Measurements from ENCODE around the gene DYNLRB2. TPM values are rescaled to one million over a fixed set of nuclear protein-coding genes. Genes with fewer than 3 reads are reported as not detected.

Gene DYNLRB2
- total RNA-seq, 1 donor from 2014 or later = 0.64 TPM

DNA sequence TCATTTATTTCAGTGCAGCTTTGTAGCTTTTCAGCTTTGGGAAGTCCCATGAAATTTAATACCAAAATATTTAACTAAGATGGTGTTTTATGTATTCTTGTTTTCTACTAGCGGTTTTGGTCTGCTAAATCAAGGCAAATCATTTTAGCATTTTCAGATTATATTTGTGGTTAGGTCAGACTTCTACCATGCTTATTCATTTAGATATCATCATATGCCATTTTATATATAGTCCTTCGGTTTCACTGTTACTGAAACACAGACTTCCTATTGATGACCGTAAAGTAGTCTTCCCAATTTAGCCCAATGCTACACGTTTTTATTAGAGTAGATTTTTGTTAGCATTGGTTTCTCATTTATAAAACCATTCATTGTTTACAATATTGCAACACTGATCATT, 5.5 kb downstream of the DYNLRB2 start:
- intact Hi-C loops (cut with micrococcal nuclease) = no loop called here

GRCh38 chr16:80547145-80547544, 6.4 kb downstream of the DYNLRB2 start:
- intact Hi-C loops (cut with micrococcal nuclease) = no loop called here

GRCh38 chr16:80552277-80552676, 11.5 kb downstream of the DYNLRB2 start:
- intact Hi-C loops (cut with micrococcal nuclease) = no loop called here

GRCh38 chr16:80554033-80554432, 13.2 kb downstream of the DYNLRB2 start:
- intact Hi-C loops (cut with micrococcal nuclease) = no loop called here

- intact Hi-C loops (cut with micrococcal nuclease) = no loop called here
Observed at GRCh38 chr16:80556481-80556880, 15.7 kb downstream of the DYNLRB2 start.

DNA sequence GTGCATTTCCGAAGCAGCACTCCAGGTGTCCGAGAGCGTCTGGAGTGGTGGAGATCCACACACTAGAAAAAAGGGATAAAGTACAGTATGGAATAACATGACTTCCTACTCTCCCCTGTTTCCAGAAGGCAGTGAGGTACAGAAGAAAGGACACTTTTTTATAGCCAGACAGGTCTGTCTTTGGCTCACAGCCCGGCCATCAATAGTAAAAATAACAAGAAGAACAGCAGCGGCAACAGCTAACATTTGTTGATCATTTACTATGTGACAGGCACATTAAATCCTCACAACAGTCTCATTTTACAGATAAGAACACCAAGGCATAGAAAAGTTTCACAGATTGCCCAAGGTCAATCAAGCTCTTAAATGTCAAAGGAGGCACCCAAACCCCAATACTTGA, 16.2 kb downstream of the DYNLRB2 start:
- intact Hi-C loops (cut with micrococcal nuclease) = no loop called here

GRCh38 chr16:80559369-80559768, 18.6 kb downstream of the DYNLRB2 start:
- intact Hi-C loops (cut with micrococcal nuclease) = no loop called here

GRCh38 chr16:80563066-80563465, 22.3 kb downstream of the DYNLRB2 start:
- intact Hi-C loops (cut with micrococcal nuclease) = no loop called here

- intact Hi-C loops (cut with micrococcal nuclease) = no loop called here
Observed at GRCh38 chr16:80564394-80564793, 23.6 kb downstream of the DYNLRB2 start.

DNA sequence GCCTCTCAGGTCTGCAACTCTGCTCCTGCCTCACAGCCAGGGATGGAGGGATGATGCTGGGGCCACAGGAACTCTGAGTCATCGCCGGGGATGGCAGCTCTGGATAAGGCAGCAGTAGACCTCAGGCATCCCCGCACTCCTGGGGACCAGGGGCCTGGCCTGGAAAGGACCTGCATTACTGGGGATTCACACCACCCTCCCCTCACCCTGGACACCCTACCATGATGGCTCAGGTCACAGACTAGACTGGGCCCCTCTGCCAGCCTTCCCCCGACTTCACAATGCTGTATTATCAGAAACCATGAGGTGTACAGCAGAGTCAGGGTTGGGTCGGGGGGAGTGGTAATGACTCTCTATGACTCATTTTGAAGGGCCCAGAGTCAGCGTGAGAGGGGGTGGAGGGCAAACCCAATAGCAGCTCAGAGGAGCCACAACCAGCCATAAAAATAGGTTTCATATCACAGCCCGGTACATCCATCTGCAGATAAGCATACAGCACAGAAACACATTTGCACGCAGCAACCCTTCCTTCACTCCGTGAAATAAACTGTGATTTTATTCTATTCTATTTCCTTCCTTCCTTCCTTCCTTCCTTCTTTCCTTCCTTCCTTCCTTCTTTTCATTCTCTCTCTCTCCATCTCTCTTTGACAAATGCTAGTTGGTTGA, 28.8 kb downstream of the DYNLRB2 start:
- intact Hi-C loops (cut with micrococcal nuclease) = loop anchor here (1.0 kb wide), 3 partner anchors 11 to 29 kb away; partner anchors contain the start of gene DYNLRB2

GRCh38 chr16:80570106-80570478, 29.3 kb downstream of the DYNLRB2 start:
- intact Hi-C loops (cut with micrococcal nuclease) = no loop called here

DNA sequence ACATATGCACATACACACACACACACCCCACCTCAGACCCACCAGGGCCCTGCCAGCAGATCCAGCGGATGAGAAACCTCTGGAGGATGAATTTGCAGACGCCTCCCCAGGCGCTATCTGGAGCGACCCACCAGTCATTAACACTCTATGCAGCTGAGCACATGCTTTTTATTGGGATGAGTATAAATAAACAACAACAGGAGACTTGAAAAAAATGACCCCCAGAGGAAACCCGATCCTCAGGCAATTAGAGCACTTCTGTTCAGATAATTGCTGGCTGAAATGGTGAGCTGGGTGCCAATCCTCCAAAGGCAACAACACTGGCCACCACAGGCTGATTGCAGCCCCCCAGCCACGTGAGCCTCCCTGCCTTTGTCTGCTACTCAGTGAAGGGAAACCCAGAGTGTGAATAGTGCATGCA, 32.9 kb downstream of the DYNLRB2 start:
- intact Hi-C loops (cut with micrococcal nuclease) = no loop called here

- intact Hi-C loops (cut with micrococcal nuclease) = no loop called here
Observed at GRCh38 chr16:80576343-80576912, 35.6 kb downstream of the DYNLRB2 start.

- intact Hi-C loops (cut with micrococcal nuclease) = no loop called here
Observed at GRCh38 chr16:80577485-80578280, 36.9 kb downstream of the DYNLRB2 start.

GRCh38 chr16:80580109-80580832, 39.5 kb downstream of the DYNLRB2 start:
- intact Hi-C loops (cut with micrococcal nuclease) = loop anchor here (1.0 to 10.0 kb wide), 14 partner anchors 11 to 1802 kb away; partner anchors contain the start of genes C16orf46, CENPN, CMC2 and DYNLRB2

DNA sequence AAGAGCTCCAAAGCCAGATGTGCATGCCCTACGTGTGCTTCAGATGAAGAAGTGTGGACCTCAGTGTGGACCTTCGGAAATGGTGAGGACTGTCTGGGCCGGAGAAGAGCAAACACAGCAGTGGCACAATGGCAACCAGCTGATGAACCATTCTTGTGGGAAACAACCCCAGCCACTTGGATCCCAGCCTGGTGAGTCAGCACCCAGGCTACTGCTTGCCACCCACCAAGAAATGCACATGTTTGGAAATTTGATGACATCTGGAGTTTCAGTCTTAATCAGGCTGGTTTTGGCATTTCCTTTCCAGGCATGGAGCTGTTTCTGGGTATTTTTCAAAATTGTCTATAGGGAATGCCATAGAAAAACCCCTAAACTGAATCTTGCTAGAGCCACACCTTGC, 42.7 kb downstream of the DYNLRB2 start:
- intact Hi-C loops (cut with micrococcal nuclease) = loop anchor here (5.0 to 10.0 kb wide), 4 partner anchors 159 to 1309 kb away; partner anchors contain the start of genes C16orf46 and MAF

DNA sequence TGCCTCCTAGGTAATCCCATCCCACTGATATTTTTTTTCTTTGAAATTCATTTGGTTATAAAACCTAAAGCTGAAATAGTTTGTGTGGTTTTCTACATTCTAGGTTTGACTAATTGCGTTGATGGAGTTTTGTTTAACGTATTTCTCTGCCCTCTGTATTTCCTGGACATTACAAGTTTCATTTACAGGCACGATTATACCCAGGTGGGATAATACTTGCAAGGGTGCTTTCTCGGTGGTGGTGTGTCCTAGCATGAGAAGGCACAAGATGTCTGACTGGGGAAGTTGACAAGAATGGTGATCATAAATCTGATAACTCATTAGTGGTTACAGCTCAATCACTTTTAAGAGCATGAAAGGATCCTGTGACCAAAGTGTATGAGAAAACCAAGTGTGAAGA, 45.0 kb downstream of the DYNLRB2 start:
- intact Hi-C loops (cut with micrococcal nuclease) = loop anchor here (10.0 kb wide), 1 partner anchor 1311 kb away; no protein-coding TSS in a partner anchor

GRCh38 chr16:80586476-80586875, 45.7 kb downstream of the DYNLRB2 start:
- intact Hi-C loops (cut with micrococcal nuclease) = loop anchor here (10.0 kb wide), 1 partner anchor 1312 kb away; no protein-coding TSS in a partner anchor

GRCh38 chr16:80587071-80587470, 46.3 kb downstream of the DYNLRB2 start:
- intact Hi-C loops (cut with micrococcal nuclease) = loop anchor here (10.0 kb wide), 1 partner anchor 1312 kb away; no protein-coding TSS in a partner anchor

DNA sequence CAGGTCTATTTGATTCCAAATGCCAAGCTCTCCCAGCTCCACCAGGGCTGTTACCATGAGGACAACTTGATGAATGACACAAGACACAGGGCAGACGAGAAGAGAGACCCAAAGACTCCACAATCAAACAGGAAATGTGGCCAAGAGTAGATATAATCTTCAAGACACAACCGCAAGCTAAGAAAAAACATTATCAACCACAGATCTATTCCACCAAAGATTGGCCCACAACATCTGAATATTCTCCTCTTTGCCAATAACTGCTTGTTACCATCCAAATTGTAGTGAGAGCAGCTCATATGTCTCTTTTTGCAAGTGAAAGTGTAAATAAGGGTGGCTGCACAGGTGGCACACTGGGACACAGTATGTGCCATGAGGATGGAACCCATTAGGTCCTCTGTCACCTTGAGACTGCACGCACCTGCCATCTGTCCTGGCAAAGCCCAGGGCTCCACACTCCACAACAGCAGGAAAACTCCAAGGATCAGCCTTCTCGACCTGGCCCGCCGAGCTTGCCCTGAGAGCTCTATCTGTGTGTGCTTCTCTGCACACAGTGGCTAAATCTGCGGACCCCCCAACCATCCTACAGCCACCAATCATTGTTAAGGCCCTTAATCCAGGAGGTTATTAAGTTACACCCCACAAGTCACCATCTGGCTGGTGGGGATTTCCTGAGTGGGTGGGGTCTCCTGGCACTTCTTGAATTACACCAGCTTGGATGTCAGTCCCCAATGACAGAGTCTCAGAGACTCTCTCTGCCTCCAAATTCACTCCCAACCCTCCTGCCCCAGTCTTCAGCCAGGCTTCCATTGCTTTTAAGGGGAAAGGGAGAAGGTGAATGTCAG, 50.5 kb downstream of the DYNLRB2 start:
- intact Hi-C loops (cut with micrococcal nuclease) = loop anchor here (1.0 kb wide), 10 partner anchors 11 to 821 kb away; partner anchors contain the start of gene CENPN

Data from T-helper 1 cell treated with Interleukin-12 subunit alpha and Interleukin-12 subunit beta and Interleukin-4 antibody, amounts not matched to agents 30 ng/mL and 1 ng/mL, for 36 hours (primary cell).